ENCODE results near the gene MOSPD3. TPM values are rescaled to one million over a fixed set of nuclear protein-coding genes. Genes with fewer than 3 reads are reported as not detected.

Gene MOSPD3
- total RNA-seq, 1 donor = 11.4 TPM

GRCh38 chr7:100582041-100582579 is 30.2 kb upstream of the MOSPD3 start:
- TF ChIP-seq CTCF (IDR thresholded peaks at IDR 0.05; ENCODE audit: insufficient read depth, low read length) = no peak
- H3K4me3 ChIP-seq (ENCODE audit: low read depth, low read length) = no peak overlapping the region
- no peak for DNase-seq (ENCODE audit: low read depth)

GRCh38 chr7:100582650-100583049 is 29.7 kb upstream of the MOSPD3 start:
- TF ChIP-seq CTCF (IDR thresholded peaks at IDR 0.05; ENCODE audit: insufficient read depth, low read length) = no peak
- peak overlapping the region; percentile 99 for H3K4me3 ChIP-seq (ENCODE audit: low read depth, low read length)
- no peak for DNase-seq (ENCODE audit: low read depth)

- peak; percentile 59 for DNase-seq (ENCODE audit: low read depth)
- H3K4me3 ChIP-seq (ENCODE audit: low read depth, low read length) = peak overlapping the region; percentile 99
- TF ChIP-seq CTCF (IDR thresholded peaks at IDR 0.05; ENCODE audit: insufficient read depth, low read length) = no peak
Measured at GRCh38 chr7:100583132-100584053, 28.9 kb upstream of the MOSPD3 start.

GRCh38 chr7:100584054-100584682 is 28.2 kb upstream of the MOSPD3 start:
- no peak for DNase-seq (ENCODE audit: low read depth)
- TF ChIP-seq CTCF (IDR thresholded peaks at IDR 0.05; ENCODE audit: insufficient read depth, low read length) = no peak
- peak overlapping the region; percentile 99 for H3K4me3 ChIP-seq (ENCODE audit: low read depth, low read length)

GRCh38 chr7:100584683-100585510 is 27.4 kb upstream of the MOSPD3 start:
- no peak for TF ChIP-seq CTCF (IDR thresholded peaks at IDR 0.05; ENCODE audit: insufficient read depth, low read length)
- peak overlapping the region; percentile 99 for H3K4me3 ChIP-seq (ENCODE audit: low read depth, low read length)
- DNase-seq (ENCODE audit: low read depth) = peak; percentile 89

GRCh38 chr7:100585511-100586265 is 26.7 kb upstream of the MOSPD3 start, which contains the start of gene LRCH4:
Gene LRCH4 (minus strand): TSS chr7:100586129. CDS start chr7:100586100, 29 bp downstream.
- no peak for DNase-seq (ENCODE audit: low read depth)
- TF ChIP-seq CTCF (IDR thresholded peaks at IDR 0.05; ENCODE audit: insufficient read depth, low read length) = no peak

More at GRCh38 chr7:100585511-100586265, 26.7 kb upstream of the MOSPD3 start, which contains the start of gene LRCH4:
- peak within 1 kb of the TSS; percentile 99 for H3K4me3 ChIP-seq (ENCODE audit: low read depth, low read length)
